GM19452 (cell line): Measurements from ENCODE around the gene AHI1.
A peak's percentile ranks its signal among the peaks of the same experiment; 100 is the strongest.

ENCODE experiments used
- ATAC-seq: cut with Tn5 transposase; IDR thresholded peaks from one replicate; pipeline ENCODE4 v1.9.1; 2021; ENCODE audit not compliant: unreplicated experiment

The AHI1 gene

DNA sequence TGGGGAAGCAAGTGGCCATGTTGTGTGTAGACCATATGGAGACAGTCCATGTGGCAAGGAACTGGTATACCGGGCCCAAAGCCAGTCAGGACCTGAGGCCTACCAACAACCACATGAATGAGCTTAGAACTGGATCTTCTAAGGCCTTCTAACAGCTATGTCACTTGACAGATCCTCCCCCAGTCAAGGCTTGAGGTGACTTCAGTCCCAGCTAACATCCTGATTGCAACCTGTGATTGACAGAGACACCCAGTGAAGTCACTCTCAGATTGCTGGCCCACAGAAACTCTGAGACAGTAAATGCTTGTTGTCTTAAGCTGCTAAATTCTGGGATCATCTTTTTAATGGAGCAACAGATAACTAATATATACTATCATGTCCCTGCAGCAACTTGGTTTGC lies 32.9 kb downstream of the AHI1 start:
- ATAC-seq, result peak; percentile 64

DNA sequence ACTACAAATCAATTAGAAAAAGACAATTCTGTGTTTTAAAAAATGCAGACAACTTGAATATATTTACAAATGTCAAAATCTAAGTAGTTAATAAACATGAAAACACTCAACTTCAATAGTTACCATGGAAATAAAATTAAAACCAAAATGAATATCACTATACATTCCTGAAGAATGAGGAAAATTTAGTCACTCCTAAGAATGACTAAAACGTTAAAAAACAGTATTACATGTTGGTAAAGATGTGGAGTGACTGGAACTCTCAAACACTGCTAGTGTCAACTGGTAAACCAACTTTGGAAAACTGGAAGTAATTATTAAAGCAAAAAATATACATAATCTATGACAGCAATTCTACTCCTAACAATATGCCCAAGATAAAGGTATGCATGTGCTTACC lies 36.3 kb downstream of the AHI1 start:
- ATAC-seq, result no peak

DNA sequence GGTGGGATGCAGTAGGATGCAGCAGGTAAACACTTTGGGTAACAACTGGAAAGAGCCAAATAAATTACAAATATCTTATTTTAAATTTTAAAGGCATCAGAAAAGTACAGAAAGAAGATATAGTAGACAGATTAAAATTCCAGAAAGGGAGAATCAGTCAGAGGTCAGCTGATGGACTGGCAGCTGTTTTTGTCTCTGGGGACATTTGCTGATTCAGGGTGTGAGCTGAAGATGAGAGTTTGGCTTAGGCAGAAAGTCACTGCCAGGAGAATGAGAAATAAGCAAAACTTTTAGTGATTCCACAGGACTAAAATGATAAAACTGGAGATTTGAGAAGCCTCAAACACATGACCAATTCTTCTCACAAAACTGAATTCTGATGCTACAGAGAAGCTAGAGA lies 39.5 kb downstream of the AHI1 start:
- no peak for ATAC-seq

DNA sequence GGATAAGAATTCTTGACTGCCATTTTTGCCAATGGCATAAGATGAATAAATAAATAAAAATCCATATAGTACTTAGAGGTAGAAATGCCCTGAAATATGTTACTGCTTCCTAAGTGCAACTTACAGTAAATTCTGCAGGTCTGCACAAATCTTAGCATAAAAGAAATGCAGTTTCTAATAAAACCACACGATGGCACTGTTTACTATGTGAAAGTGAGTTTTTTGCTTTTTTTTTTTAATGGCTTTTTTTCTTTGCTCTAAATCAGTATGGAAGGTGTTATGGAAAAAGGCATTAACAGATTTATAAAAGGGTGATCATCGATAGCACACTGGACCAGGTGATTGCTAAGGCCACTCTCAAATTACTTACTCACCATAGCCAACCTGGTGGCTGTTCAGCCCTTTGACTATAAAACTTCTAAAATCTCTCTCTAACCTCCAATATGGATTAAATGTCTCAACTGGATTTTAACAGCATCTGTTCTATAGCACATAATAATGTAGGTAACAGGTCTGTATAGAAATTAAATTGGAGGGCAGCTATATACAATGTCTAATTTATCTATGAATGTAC lies 45.8 kb downstream of the AHI1 start:
- ATAC-seq, result no peak

DNA sequence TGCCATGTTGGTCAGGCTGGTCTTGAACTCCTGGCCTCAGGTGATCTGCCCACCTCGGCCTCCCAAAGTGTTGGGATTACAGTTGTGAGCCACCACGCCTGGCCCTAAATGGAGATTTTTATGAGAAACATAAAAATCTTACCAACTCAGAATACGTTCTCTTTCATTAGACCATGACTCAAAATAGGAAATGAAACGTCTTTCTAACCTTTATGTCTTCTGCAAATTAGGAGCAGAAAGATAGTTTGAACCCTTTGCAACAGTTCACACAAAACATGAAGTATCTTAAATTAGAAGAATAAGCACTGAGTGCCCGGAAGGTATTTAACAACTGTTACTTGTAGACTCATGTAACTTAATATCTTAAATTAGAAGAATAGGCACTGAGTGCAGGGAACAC lies 48.3 kb downstream of the AHI1 start:
- no peak for ATAC-seq

DNA sequence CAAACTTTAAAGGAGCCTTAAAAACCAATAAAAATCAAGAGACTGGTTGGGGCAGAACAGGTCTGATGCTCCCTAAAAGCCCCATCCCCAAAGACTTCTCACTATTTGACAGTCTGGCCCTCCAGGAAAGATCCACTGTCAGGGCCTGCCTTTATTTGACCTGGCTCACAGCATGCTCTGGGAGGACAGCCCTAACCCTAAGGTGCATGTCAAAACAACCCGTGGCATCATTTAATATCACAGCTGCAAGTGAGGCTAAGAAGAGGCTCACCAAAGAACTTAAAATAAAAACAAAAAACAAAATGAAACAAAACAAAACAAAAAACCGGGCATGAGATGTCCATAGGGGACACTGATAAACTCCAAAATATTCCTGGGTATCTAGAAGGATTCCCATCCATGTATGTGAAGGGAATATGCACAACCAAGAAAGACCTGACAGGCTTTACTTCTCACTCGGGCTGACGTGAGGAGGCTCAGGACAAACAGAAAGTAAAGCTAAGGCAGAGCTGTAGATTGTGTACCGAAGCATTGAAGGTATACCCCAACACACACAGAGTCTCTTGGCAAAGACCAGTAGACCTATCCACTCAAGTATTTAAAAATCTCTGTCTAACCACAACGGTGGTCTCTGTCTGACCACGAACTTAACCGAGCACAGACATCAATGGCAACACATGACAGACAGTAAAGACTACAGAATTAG lies 57.3 kb downstream of the AHI1 start:
- peak; percentile 57 for ATAC-seq

DNA sequence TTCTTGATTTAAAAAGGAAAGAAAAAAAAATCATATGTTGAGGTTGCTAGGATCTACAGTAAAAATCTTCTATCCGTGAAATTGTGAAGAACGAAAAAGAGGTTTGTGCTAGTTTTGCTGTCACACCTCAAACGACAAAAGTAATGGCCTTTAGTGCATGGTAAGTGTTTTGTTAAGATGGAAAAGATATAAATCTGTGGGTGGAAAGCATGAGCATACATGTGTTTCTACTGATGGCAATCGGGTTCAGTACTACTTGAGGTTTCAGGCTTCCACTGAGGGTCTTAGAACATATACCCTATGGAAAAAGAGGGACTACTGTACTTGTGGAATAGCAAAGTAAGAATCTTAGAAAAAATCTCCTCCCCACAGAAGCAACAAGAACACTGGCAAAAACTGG lies 58.0 kb downstream of the AHI1 start:
- ATAC-seq, result no peak

DNA sequence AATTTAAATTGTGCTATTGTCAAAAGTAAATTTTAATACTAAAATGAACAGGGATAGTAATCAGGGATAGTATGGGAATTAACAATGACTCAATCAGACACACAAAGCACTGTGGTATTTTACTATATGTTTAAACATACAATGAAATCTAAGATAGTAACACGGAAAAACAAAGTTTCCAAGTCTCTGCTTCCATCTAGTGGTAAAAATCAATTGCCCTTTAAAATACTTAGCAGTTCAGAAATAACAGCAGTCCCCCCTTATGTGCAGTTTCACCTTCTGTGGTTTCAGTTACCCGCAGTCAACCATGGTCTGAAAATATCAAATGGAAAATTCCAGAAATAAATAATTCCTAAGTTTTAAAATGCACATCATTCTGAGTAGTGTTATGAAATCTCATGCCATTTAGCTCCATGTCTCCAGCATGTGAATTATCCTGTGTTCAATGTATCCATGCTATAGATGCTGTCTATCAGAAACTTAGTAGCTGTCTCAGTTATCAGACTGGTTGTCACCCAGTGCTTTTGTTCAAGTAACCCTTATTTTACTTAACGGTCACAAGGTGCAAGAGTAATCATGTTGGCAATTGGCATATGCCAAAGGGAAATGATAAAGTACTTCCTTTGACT lies 58.5 kb downstream of the AHI1 start:
- ATAC-seq, result peak; percentile 46

DNA sequence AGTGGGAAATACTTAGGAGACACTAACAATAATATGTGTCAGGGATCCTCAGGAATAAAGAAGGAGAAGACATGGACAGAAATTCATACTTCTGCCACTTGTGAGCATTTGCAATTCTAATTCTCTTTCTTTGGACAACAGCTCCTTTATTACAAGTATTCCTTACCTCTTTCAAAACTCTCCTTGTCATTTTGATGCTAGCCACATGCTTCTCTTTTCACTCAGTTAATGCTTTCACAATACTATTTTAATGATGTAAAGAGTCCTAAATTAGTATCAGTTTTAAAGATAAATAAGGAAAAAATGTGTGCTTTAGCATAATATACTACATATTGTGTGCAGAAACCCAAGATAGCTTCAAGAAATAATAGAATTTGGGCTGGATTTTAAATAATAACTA lies 62.5 kb downstream of the AHI1 start:
- ATAC-seq, result no peak

DNA sequence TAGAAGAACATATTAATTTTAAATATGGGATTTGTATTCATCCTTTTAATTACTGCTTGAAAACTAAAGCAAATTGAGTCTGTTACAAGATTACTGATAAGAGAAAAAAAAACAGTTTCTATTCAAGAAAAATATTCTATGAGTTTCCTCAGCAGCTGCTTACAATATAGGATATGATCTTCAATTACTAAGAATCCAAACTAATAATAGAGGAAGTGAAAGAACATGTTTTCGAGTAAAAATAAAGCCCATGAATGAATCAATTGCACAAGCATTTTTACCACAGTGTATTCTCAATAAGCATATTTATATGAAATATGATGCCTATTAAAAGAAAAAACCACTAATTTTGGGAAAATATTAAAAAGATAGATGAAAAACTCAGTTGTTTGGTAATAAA lies 63.4 kb downstream of the AHI1 start:
- ATAC-seq, result no peak

DNA sequence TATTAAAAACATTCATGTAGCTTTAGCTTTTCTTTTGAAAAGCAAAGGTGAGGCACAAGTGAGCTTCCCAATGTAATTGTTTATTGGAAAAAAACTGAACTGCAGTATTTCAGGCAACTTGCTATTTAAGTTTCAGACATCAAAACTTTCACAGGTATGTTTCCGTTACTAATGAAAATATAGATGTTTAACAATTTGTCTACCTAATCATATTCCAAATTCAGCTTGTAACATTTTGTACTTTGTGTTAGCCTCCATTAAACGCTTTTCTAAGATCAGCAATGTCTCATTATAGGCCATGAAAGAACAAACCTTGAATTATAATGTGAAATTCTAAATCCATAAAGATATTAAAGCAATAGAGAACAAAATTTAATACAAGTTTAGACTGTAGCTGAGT lies 69.5 kb downstream of the AHI1 start:
- ATAC-seq, result no peak

DNA sequence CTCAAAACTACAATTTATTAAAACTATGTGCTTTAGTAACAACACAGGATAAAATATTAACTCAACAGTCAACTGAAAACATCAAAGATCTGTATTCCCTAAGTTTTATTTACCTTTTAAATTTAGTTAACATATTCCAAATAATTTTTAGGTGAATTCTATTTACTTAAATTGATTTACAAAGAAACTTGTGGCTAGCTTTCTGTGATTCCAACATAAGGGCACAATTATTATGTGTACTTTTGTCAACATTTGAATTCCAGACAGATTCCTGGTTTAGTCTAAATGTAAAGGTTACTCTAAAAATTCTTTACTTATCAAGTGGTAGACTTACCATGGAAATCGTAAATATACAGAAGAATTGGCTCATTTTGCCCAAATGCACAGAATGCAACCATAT lies 70.7 kb downstream of the AHI1 start:
- no peak for ATAC-seq

DNA sequence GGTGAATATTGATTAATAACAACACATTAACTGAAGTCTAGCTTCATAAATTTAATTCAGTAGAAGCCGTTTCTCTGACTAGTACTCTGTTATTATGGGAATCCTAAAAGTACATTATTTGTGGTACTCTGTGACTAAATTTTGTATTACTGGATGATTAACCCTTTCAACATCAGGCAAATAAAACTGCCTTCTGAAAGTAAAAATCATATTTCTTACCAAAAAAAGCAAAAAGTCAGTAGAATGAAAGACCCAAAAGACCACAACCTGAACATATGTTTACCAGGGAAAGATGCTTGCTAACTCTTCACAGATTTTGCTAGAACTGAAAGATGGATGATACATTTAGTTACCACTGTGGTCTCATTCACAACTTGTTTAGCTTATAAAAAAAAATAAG lies 73.2 kb downstream of the AHI1 start:
- ATAC-seq, result no peak

DNA sequence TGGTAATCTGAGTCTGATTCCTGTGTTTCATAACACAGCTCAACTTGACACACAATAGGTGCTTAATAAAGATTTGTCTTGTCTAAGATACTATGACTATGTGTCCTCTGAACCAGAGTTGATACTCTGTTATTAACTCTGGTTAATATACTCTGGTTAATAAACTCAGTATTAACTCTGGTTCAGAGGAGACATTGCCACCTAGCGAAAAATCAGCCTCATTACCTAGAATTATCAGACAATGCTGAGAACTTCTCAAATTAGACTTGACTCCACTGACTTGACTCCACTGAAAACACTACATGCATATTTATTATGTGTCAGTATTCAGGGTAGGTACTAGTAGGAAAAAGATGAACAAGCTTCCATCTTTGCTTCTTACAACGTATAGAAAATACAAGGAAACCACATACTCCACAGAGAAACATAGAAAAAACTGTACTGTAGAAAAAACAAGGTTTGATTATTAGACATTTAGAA lies 73.9 kb downstream of the AHI1 start:
- peak; percentile 88 for ATAC-seq

DNA sequence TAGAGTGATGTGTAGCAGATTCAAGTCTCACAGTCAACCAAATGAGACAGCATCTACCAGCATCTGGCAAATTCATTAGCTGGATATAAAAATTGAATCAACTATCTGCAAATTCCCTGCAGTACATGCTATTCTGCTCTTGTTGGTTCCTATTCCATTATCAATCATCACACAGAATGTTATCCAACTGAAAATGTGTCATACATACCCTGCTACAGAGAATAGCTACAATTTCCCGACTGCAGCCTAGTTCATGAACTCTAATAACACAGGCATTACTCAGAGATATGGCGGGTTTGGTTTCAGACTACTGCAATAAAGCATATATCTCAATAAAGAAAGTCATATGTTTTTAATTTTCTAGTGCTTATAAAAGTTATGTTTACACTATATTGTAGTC lies 78.4 kb downstream of the AHI1 start:
- no peak for ATAC-seq

DNA sequence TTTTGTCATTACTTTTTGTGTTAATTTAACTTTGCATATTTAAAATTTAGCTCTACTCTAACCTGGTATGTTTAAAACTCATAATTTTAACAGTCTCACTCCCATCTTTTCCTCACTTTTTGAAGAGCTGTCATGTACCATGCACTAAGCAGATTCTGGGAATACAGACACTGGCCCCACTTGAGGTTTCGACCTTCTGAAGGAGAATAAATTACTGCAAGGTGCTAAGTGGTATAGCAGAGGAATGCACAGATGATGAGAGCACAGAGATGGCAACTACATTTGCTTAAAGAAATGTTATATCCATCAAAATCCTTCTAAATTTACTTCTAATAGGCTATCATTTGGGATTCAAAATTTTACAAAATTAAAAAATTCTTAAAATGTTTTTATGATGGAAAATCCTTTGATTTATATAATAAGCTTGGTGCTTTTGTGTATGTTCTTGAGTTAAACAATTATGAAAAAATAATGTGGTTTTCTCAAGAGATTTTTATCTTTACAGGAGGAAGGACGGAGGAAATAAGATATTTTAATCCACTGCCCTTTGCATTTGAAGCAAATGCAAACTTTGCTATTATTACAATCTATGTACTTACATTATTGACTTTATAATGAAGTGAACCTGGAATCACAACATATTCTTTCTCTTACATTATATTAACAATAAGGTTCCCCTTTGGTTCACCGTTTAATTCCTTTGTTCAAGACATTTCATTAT lies 79.3 kb downstream of the AHI1 start:
- no peak for ATAC-seq

DNA sequence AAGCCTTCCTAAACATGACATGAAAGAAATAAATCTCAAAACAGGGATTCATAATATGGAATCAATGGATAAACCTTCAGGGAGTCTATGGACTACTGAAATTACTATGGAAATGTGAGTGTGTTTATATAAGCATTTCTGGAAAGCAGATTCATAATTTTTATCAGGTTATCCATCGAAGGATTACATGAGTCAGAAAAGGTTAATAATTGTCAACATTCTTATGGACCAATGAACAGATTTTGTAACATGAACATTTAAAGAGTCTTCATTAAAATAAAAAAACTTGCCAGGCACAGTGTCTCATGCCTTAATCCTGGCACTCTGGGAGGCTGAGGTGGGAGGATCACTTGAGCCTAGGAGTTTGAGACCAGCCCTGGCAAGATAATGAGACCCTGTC lies 84.8 kb downstream of the AHI1 start:
- ATAC-seq, result no peak

DNA sequence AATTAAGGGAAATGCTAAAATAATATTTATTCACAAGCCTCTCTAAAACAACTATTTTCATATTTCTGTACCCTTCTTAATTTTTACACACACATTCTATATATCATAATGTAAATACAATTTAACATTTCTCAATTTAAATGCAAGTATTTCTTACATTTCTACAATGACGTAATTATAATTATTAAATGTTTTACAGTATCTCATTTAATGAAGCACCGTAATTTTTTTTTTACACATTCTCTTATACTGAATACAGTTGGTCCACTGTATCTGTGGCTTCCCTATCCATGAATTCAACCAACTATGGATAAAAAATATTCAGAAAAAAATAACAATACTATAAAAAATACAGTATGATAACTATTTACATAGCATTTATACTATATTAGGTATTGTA lies 85.7 kb downstream of the AHI1 start:
- no peak for ATAC-seq

DNA sequence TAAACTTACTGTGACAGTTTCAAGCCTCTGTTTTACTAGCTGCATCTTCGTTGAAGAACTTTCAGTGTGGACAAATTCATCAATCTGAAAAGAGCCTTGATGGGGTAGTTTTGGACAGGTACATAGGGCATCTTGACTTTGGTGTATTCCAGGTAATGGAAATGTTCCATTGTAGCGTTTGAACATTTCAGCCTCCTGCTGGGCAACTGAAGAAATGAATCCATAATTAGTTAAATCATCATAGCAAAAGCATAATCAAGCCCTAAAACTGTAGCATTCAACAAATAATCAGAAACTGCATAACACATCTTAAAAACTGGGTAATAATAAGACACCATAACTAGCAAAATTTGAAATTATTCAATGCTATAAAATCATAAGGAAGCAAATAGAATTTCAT lies 86.2 kb downstream of the AHI1 start:
- no peak for ATAC-seq

DNA sequence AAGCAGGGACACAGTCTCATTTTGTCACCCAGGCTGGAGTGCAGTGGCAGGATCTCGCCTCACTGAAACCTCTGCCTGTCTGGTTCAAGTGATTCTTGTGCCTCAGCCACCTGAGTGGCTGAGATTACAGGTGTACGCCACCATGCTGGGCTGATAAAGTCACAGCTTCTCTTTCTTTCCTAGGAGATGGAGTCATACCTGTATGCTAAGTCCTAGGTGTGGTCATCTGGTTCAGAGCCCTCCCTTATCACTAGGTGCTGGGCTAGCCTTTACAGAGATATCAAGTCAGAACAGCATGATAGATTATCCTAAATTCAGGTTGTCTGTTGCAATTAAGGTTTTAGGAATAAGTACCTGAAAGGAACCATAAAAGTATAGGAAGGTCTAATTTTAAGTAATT lies 86.7 kb downstream of the AHI1 start:
- ATAC-seq, result no peak

DNA sequence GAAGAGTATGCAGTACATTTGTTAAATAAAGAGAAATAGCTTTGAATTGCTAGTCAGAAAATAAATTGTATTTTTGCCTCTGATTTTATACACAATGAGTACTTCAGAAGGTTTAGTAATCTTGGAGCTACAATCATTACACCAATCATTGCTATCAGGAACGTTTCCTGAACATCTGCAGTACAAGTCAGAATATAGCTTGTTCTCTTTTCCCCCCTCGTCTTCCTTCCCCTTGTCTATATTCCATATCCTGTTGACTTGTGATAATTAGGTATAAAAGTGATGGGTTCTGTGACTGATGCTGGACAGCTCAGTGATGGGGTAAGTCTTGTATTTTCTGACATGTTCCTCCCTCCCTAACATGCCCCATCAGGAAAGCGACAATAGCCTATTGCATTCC lies 94.0 kb downstream of the AHI1 start:
- no peak for ATAC-seq

DNA sequence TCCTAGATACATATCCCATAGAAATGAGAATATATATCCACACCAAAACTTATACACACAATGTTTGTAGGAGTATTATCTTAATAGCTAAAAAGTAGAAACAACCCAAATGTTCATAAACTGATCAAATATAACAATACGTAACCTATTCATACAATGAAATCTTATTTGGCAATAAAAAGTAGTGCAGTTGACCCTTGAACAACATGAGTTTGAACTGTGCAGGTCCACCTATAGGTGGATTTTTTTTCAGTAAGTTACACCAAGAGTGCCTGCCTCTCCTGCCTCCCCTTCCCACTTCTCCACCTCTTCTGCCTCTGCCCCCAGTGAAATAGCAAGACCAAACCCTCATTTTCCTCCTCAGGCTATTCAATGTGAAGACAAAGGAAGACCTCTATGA lies 95.2 kb downstream of the AHI1 start:
- no peak for ATAC-seq
